Measurements from ENCODE around the gene KAZN.
A peak's percentile ranks its signal among the peaks of the same experiment; 100 is the strongest.

KAZN gene

GRCh38 chr1:14733048-14733778 is 134.7 kb downstream of the KAZN start:
- TF ChIP-seq CTCF (conservative IDR thresholded peaks at IDR 0.05; ENCODE audit: control insufficient read depth, insufficient read depth, low read depth, low read length), result no peak
- H3K4me3 ChIP-seq (ENCODE audit: control insufficient read depth, low read depth, low read length), result no peak overlapping the region
- DNase-seq (ENCODE audit: low read depth), result no peak

- TF ChIP-seq CTCF (conservative IDR thresholded peaks at IDR 0.05; ENCODE audit: control insufficient read depth, insufficient read depth, low read depth, low read length), result no peak
- DNase-seq (ENCODE audit: low read depth), result no peak
- H3K4me3 ChIP-seq (ENCODE audit: control insufficient read depth, low read depth, low read length), result no peak overlapping the region
These were observed 135.3 kb downstream of the KAZN start for GRCh38 chr1:14733779-14734140.

GRCh38 chr1:14735841-14736240 is 137.4 kb downstream of the KAZN start:
- no peak overlapping the region for H3K4me3 ChIP-seq (ENCODE audit: control insufficient read depth, low read depth, low read length)
- no peak for TF ChIP-seq CTCF (conservative IDR thresholded peaks at IDR 0.05; ENCODE audit: control insufficient read depth, insufficient read depth, low read depth, low read length)
- no peak for DNase-seq (ENCODE audit: low read depth)

GRCh38 chr1:14737561-14738094 is 139.1 kb downstream of the KAZN start:
- no peak overlapping the region for H3K4me3 ChIP-seq (ENCODE audit: control insufficient read depth, low read depth, low read length)
- no peak for DNase-seq (ENCODE audit: low read depth)
- no peak for TF ChIP-seq CTCF (conservative IDR thresholded peaks at IDR 0.05; ENCODE audit: control insufficient read depth, insufficient read depth, low read depth, low read length)

- H3K4me3 ChIP-seq (ENCODE audit: control insufficient read depth, low read depth, low read length), result no peak overlapping the region
- TF ChIP-seq CTCF (conservative IDR thresholded peaks at IDR 0.05; ENCODE audit: control insufficient read depth, insufficient read depth, low read depth, low read length), result no peak
- peak; percentile 54 for DNase-seq (ENCODE audit: low read depth)
These were observed 139.8 kb downstream of the KAZN start for GRCh38 chr1:14738235-14738634.

GRCh38 chr1:14738647-14739046 is 140.2 kb downstream of the KAZN start:
- H3K4me3 ChIP-seq (ENCODE audit: control insufficient read depth, low read depth, low read length), result no peak overlapping the region
- DNase-seq (ENCODE audit: low read depth), result no peak
- no peak for TF ChIP-seq CTCF (conservative IDR thresholded peaks at IDR 0.05; ENCODE audit: control insufficient read depth, insufficient read depth, low read depth, low read length)

Measured in fibroblast of mammary gland (primary cell).